T-helper 2 cell treated with Interferon-gamma antibody and Interleukin-4, amounts not matched to agents 5 μg/mL and 100 μg/mL, for 36 hours (primary cell): Measurements from ENCODE around the gene PIP5K1C.

Source experiments
- DNase-seq: peaks from one replicate; pipeline ENCODE4 v3.0.0; 2021; ENCODE audit warnings: low spot score
- H3K27ac Mint-ChIP-seq: one replicate; pipeline ENCODE4 v1.8.0; 2021; ENCODE audit warnings: mild to moderate bottlenecking, mixed read lengths
- H3K27me3 Mint-ChIP-seq: one replicate; pipeline ENCODE4 v1.8.0; 2021; ENCODE audit warnings: low read depth, mixed read lengths
- H3K36me3 Mint-ChIP-seq: one replicate; pipeline ENCODE4 v1.8.0; 2021; ENCODE audit warnings: low read depth, mixed read lengths
- H3K4me1 Mint-ChIP-seq: one replicate; pipeline ENCODE4 v1.8.0; 2021; ENCODE audit warnings: low read depth, mixed read lengths
- H3K4me3 Mint-ChIP-seq: one replicate; pipeline ENCODE4 v1.8.0; 2022; ENCODE audit warnings: mild to moderate bottlenecking, moderate library complexity, mixed read lengths
- H3K9me3 Mint-ChIP-seq: one replicate; pipeline ENCODE4 v1.8.0; 2021; ENCODE audit warnings: mixed read lengths

The PIP5K1C gene

DNA sequence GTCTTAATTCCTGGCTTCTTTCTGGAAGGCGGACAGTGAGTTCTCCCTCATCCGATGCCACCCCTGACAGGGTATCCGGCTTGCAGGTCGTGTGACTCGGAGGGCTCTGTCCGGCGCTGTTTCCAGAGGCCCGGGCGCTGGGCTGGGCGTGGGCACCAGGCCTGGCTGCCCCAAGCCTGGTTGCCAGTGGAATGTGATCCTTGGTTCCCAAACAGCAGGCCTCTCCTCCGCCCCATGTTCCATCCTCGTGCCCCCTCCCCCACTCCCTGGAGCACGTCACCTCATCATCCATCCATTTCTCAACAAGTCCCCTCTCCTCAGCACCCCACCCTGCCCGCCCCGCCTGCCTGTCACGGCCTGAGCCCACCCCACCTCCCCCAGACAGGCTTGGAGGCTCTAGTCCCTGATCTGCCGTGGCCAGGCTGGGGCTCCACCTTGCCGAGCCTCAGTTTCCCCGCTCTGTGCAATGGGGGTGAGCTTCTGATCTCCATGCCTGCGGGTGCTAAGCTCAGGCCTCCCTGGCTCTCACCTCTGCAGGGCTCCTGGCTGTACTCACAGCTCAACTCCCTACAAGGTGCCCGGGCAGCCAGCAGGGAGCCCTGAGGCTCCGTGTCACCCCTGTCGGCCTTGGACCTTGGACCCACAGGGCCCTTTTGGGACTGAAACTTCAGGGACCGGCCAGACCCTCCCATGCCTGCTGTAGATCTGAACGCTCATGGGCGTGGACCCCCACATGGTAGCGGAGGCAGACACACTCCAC is 95.9 kb downstream of the PIP5K1C start:
- Mint-ChIP-seq H3K27ac (no peak overlapping the region), H3K9me3 (no peaks in the 10 kb centered on the region), H3K4me1 (peaks cover 4% of the 10 kb centered on the region), H3K36me3 (no peaks in the 10 kb centered on the region), H3K27me3 (peaks cover 8% of the 10 kb centered on the region), H3K4me3 (no peak overlapping the region)
- no peak for DNase-seq

GRCh38 chr19:3603121-3603811 is 97.0 kb downstream of the PIP5K1C start:
- Mint-ChIP-seq H3K27me3 (peaks cover 8% of the 10 kb centered on the region), H3K9me3 (no peaks in the 10 kb centered on the region), H3K36me3 (no peaks in the 10 kb centered on the region), H3K4me3 (no peak overlapping the region), H3K27ac (no peak overlapping the region), H3K4me1 (peaks cover 3% of the 10 kb centered on the region)
- DNase-seq = no peak

- no peak overlapping the region for H3K27ac Mint-ChIP-seq
- no peaks in the 10 kb centered on the region for H3K36me3 Mint-ChIP-seq
- DNase-seq = no peak
- no peaks in the 10 kb centered on the region for H3K27me3 Mint-ChIP-seq
- H3K4me1 Mint-ChIP-seq = no peaks in the 10 kb centered on the region
- no peaks in the 10 kb centered on the region for H3K9me3 Mint-ChIP-seq
- H3K4me3 Mint-ChIP-seq = no peak overlapping the region
Measured at GRCh38 chr19:3601021-3601420, 99.2 kb downstream of the PIP5K1C start.

- H3K36me3 Mint-ChIP-seq = no peaks in the 10 kb centered on the region
- H3K4me1 Mint-ChIP-seq = no peaks in the 10 kb centered on the region
- H3K27ac Mint-ChIP-seq = no peak overlapping the region
- no peak overlapping the region for H3K4me3 Mint-ChIP-seq
- no peaks in the 10 kb centered on the region for H3K9me3 Mint-ChIP-seq
- no peaks in the 10 kb centered on the region for H3K27me3 Mint-ChIP-seq
- DNase-seq = no peak
Measured at GRCh38 chr19:3599776-3600187, 100.5 kb downstream of the PIP5K1C start.

- no peak for DNase-seq
- H3K27ac Mint-ChIP-seq = no peak overlapping the region
- H3K4me3 Mint-ChIP-seq = no peak overlapping the region
- no peaks in the 10 kb centered on the region for H3K4me1 Mint-ChIP-seq
- no peaks in the 10 kb centered on the region for H3K36me3 Mint-ChIP-seq
- H3K27me3 Mint-ChIP-seq = no peaks in the 10 kb centered on the region
- H3K9me3 Mint-ChIP-seq = peaks cover 5% of the 10 kb centered on the region
Measured at GRCh38 chr19:3595521-3596061, 104.7 kb downstream of the PIP5K1C start.

DNA sequence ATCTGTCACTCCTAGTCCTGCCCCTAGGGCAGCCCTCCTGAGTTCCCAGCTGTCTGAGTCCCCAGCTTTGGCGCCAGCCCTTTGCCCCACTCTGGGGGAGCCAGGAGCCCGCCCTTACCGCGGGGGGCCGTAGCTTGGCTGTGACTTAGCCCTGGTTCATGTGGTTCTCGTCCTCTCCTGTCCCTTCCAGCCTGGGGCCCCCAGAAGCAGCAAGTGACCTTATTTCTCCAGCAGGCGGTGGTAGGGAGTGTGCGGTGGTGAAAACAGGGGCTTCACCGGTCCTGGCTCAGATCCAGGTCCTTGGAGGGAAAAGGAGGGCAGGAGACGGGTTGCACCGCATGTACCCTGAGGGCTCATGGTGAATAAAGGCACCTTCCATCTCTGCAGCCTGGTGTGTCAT is 107.1 kb downstream of the PIP5K1C start:
- Mint-ChIP-seq H3K27me3 (no peaks in the 10 kb centered on the region), H3K4me3 (no peak overlapping the region), H3K36me3 (no peaks in the 10 kb centered on the region), H3K27ac (no peak overlapping the region), H3K4me1 (no peaks in the 10 kb centered on the region), H3K9me3 (peaks cover 5% of the 10 kb centered on the region)
- DNase-seq = no peak

GRCh38 chr19:3591876-3592613 is 108.2 kb downstream of the PIP5K1C start:
- DNase-seq = no peak
- no peak overlapping the region for H3K4me3 Mint-ChIP-seq
- no peaks in the 10 kb centered on the region for H3K36me3 Mint-ChIP-seq
- H3K9me3 Mint-ChIP-seq = peaks cover 5% of the 10 kb centered on the region
- no peaks in the 10 kb centered on the region for H3K4me1 Mint-ChIP-seq
- H3K27ac Mint-ChIP-seq = no peak overlapping the region
- no peaks in the 10 kb centered on the region for H3K27me3 Mint-ChIP-seq

DNA sequence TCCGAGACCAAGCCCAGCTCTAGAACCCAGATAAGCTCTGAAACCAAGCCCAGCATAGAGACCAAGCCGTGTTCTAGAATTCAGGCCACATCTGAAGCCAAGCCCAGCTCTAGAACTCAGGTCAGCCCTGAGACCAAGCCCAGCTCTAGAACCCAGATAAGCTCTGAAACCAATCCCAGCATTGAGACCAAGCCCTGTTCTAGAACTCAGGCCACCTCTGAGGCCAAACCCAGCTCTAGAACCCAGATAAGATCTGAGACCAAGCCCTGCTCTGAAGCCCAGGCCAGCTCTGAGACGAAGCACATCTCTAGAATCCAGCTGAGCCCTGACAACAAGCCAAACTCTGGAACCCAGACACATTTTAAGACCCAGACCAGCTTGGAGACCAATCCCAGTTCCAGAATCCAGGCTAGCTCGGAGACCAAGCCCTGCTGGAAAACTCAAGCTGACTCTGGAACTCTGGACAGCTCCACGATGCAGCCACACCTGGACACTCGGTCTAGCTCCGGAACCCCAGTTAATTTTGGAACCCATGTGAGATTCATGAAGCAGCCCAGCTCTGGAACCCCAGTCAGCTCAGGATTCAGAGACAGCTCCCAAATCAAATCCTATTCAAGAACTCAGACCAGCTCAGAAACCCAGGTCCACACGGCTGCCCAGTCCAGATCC is 109.1 kb downstream of the PIP5K1C start:
- no peak overlapping the region for H3K27ac Mint-ChIP-seq
- peaks cover 5% of the 10 kb centered on the region for H3K9me3 Mint-ChIP-seq
- H3K4me1 Mint-ChIP-seq = no peaks in the 10 kb centered on the region
- H3K27me3 Mint-ChIP-seq = no peaks in the 10 kb centered on the region
- no peak for DNase-seq
- H3K36me3 Mint-ChIP-seq = no peaks in the 10 kb centered on the region
- no peak overlapping the region for H3K4me3 Mint-ChIP-seq

DNA sequence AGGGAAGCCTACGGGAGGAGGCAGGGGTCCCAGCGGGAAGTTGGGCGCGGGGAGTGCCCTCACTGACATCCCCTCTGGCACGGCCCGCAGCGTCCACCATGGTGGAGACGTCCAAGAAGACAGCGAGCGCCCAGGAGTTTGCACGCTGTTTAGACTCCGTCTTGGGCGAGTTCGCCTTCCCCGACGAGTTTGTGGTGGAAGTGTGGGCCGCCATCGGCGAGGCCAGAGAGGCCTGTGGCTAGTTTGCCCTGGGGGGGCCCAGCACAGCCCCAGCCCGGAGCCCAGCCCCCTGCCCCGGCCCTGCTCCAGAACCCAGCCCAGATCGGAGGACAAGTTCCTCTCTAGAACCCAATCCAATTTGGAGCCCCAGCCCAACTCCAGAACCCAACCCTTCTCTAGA is 110.3 kb downstream of the PIP5K1C start:
- no peak for DNase-seq
- Mint-ChIP-seq H3K4me3 (no peak overlapping the region), H3K27ac (no peak overlapping the region), H3K9me3 (peaks cover 5% of the 10 kb centered on the region), H3K36me3 (no peaks in the 10 kb centered on the region), H3K4me1 (no peaks in the 10 kb centered on the region), H3K27me3 (no peaks in the 10 kb centered on the region)

DNA sequence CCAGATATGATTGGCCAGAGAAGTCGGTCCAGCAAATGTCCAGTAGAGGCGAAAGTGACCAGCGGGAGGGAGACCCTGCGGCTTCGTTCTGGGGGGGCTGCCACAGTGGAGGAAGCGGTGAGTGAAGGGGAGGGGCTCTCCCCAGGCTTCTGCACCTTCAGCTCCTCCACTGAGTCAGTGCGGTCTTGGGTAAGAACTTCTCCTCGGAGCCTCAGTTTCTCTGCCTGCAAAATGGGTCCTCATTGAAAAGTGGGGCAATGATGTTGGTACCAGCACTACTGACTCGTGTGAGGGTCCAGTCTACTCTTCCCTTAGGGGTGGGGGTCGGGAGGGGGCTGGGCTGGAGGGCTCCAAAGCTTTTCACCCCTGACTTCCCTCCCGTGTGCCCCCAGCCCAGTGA is 110.8 kb downstream of the PIP5K1C start:
- H3K9me3 Mint-ChIP-seq = peaks cover 5% of the 10 kb centered on the region

GRCh38 chr19:3586707-3587346 is 113.4 kb downstream of the PIP5K1C start:
- Mint-ChIP-seq H3K4me1 (no peaks in the 10 kb centered on the region), H3K9me3 (peaks cover 5% of the 10 kb centered on the region), H3K4me3 (no peak overlapping the region), H3K27me3 (no peaks in the 10 kb centered on the region), H3K36me3 (no peaks in the 10 kb centered on the region), H3K27ac (no peak overlapping the region)
- no peak for DNase-seq

More for the DNA sequence above, 110.8 kb downstream of the PIP5K1C start:
- Mint-ChIP-seq H3K4me1 (no peaks in the 10 kb centered on the region), H3K27me3 (no peaks in the 10 kb centered on the region), H3K27ac (no peak overlapping the region), H3K4me3 (no peak overlapping the region), H3K36me3 (no peaks in the 10 kb centered on the region)
- DNase-seq = no peak

DNA sequence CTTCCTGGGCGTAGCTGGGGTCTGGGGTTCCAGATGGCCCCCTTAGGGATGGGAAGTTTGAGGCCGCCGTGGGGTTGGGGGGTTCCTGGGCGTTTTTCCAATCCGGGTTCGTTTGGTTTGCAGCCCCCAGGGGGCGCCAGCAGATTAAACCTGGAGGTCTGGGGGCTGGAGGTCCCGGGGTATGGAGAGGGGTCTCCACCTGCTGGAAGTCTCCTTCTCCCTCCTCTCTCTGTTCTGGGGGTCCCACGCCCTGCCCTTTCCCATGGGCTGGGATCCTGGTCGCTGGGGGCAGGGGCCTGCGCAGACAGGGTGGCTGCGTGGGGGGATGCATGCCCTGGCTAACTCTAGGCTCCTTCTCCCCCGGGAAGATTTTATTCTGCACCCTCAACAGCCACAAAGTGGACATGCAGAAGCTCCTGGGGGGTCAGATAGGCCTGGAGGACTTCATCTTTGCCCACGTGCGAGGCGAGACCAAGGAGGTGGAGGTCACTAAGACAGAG is 114.1 kb downstream of the PIP5K1C start:
- no peaks in the 10 kb centered on the region for H3K4me1 Mint-ChIP-seq
- no peak overlapping the region for H3K27ac Mint-ChIP-seq
- no peak for DNase-seq
- H3K4me3 Mint-ChIP-seq = no peak overlapping the region
- H3K36me3 Mint-ChIP-seq = no peaks in the 10 kb centered on the region
- H3K27me3 Mint-ChIP-seq = no peaks in the 10 kb centered on the region
- peaks cover 5% of the 10 kb centered on the region for H3K9me3 Mint-ChIP-seq
